SW 1271 (cell line): Measurements from ENCODE around the gene MSANTD3.
"Not testable (repeated sequence)": the region's sequence is repeated elsewhere in the genome, so short reads cannot be mapped to it uniquely, and the experiment has no call there.

Source experiments
- DNase-seq, 2 experiments: peaks; one replicate each; lab custom pipeline; 2025; lab: John Stamatoyannopoulos, UW

MSANTD3 gene

DNA sequence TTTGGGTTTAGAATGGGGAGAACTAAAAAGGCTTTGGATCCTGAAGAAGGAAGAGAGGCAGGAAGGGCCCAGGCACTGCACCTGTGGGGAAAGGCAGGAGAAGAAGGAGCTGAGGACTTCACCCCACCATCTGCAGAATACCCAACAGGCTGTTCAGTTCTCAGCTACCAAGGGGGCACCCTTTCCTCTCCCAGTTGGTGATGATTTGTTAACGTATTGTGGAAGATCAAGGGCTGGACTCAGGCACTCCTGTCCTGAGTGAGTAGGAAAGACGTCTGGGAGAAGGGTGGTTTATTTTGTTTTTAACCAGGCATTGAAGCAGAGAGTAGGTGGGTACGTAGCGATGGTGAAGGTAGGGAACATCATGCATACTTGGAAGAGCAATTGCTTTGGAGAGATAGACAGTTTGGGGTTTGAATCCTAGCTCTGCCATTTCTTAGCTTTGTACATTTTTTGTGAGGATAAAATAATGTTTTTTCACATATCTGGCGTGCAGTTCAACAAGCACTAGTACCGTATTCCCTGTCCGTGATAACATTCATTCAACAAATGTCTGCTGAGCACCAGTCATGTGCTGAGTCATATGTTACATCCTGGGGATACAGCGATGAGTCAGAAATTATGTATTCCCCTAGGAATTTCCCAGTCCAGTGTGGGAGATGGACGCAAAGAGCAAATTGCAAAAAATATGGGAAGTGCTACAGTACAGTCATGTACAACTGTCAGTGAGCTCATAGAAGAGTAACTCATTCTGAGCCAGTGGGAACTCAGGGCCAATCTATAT, 2.1 kb downstream of the MSANTD3 start:
- peak; percentile 92 to 99 for DNase-seq

DNA sequence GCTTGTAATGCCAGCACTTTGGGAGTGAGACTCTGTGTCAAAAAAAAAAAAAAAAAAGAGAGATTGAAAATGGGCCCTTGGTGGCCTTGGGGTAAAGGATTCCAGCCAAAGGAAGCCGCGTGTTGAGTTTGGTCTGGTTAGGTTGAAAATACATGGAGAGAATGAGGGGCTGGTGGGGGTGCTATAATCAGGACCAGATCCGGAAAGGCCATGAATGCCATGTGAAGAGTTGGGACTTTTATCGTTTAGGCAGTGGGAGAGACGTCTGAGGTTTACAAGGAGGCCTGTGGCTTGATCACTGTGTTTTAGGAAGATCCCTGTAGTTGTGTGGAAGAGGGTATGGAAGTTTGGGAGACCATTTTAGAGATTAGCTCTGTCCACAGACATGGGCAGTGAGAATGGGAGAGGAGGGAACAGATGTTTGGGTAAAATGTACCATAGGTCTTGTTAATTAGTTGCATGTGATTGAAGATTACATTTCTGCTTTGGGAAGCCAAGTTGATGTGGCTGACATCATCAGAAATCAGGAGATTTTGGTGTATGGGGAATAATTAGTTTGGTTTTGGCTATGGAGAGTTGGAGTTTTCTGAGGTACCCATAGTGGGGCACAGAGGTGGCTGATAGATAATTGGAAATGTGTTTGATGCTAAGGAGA, 3.5 kb downstream of the MSANTD3 start:
- no peak for DNase-seq

DNA sequence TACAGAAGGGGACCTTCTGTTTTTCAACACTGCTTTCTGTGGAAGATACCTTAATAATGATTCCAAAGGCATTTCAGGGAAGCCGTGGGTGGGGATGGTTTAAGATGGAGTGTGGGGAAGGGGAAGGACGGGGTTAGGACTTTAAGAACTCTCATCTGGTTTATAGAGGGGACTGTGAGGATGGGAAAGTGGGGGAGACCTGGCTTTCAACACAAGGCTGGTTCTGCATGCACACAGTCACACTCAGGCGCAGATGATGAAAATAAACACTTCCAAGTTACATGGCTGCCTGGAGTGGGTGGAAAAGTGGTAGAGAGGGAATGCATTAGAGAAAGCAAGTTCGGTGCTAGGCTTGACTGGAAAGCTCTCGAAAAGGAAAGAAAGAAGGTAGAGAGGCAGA, 4.9 kb downstream of the MSANTD3 start:
- DNase-seq: no peak

DNA sequence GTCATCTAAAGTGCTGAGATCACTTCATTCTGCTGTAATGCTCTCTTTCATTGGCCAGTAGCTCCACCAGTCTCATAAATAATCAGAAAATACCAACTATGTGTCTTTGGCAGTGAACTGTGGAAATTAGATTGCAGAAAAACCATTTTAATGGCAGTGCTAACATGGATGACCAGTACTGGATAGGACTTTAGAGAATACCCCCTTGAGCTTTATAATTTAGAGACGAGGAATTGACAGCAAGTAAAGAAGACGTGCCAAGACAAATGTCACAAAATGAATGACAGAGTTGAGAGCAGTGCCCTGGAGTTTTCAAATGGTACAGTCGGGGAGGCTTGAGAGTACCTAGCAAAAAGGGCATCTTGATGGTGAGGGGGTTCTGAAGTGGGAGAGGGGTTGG, 5.8 kb downstream of the MSANTD3 start:
- DNase-seq: no peak

DNA sequence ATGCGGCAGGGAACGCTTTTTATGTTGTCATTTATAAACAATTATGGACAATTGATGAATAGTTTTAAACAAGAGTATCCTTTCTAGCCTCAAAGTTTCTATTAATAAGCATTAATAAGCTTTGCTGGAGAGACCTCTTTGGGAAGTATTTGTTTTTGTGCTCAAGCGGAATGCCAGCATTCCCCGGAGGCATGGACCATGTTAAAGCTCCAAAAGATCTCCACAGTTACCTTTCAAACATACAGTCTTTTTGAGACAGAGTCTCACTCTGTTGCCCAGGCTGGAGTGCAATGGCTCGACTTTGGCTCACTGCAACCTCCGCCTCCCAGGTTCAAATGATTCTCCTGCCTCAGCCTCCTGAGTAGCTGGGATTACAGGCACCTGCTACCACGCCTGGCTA, 9.6 kb downstream of the MSANTD3 start:
- no peak for DNase-seq

DNA sequence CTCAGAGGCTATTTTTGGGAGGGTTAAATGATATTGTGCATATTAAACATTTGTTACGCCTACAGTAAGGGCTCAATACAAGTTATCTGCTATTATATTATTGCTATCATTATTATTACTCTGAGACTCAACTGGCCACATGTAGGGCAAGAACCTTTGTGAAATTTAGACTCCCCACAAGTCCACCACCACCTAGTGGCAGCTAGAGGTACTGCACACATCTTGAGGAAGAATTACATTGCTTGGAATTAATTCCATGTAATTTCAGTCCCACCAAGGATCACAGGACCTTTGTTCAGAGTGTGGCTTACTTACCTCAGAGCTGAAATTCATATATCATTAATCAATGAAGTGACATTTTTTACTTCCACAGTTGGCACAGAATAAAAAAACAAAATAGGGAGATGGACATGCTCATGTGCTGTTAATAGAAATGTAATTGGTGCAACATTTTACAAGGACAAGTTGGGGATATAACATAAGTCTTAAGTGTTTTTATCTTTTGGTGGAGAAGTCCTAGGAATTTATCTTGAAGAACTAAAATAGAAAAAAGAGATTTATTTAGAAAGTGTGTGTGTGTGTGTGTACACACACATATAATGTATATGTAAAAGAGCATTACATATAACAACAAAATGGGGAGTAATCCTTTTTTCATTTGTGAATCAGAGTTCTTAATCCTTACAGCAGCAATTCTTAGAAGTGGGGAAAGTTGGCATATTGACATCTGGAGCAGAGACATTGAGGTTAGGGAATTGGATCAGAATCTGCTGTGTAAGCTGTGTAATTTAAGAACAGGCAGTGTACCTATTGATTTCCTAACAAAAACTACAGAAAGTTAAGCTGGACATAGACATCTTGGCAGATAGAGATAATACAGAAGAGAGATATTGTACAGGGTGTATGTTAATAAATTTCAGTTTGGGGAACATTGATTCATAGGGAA, 11.2 kb downstream of the MSANTD3 start:
- DNase-seq: peak; percentile 51 to 80

DNA sequence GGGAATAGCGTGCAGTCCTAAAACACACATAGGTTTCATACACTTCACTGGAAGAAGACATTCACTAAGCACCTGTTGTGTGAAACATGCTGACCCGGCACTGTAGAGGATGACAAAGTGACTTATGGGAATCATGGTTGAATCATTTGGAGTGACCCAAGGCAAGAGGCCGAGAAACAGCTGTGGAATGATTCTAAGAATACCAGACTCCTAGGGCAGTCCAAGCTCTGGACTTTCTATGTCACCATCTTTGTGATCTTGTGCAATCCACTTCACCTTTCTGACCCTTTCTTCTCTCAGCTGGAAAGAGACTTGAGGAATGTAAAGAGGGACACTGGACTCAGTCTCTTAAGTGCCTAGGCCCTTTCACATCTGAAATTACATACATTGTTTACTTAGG, 13.1 kb downstream of the MSANTD3 start:
- peak in 1 of 2 experiments; percentile 46 for DNase-seq

DNA sequence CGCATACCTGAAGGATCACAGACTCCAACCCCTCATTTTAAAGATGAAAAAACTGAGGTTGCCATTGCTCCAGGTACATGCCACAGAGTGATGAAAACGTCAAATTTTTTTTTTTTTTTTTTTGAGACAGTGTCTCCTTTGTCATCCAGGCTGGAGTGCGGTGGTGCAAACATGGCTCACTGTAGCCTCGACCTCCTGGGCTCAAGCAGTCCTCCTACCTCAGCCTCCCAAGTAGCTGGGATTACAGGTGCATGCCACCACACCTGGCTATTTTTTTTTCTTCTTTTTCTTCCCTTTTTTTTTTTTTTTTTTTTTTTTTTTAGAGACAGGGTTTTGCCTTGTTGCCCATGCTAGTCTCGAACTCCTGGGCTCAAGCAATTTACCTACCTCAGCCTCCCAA, 13.5 kb downstream of the MSANTD3 start:
- not testable (repeated sequence) for DNase-seq

DNA sequence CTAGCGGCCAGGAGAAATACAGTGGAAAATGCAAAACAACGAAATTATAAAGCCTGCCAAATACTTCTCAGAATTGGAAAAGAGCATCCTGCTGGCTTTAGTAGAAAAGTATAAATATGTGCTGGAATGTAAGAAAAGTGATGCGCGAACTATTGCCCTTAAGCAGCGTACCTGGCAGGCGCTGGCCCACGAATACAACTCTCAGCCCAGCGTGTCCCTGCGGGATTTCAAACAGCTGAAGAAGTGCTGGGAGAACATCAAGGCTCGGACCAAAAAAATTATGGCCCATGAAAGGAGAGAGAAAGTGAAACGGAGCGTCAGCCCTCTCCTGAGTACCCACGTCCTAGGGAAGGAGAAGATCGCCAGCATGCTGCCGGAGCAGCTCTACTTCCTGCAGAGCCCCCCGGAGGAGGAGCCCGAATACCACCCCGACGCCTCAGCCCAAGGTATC, 15.0 kb downstream of the MSANTD3 start:
- DNase-seq: no peak

DNA sequence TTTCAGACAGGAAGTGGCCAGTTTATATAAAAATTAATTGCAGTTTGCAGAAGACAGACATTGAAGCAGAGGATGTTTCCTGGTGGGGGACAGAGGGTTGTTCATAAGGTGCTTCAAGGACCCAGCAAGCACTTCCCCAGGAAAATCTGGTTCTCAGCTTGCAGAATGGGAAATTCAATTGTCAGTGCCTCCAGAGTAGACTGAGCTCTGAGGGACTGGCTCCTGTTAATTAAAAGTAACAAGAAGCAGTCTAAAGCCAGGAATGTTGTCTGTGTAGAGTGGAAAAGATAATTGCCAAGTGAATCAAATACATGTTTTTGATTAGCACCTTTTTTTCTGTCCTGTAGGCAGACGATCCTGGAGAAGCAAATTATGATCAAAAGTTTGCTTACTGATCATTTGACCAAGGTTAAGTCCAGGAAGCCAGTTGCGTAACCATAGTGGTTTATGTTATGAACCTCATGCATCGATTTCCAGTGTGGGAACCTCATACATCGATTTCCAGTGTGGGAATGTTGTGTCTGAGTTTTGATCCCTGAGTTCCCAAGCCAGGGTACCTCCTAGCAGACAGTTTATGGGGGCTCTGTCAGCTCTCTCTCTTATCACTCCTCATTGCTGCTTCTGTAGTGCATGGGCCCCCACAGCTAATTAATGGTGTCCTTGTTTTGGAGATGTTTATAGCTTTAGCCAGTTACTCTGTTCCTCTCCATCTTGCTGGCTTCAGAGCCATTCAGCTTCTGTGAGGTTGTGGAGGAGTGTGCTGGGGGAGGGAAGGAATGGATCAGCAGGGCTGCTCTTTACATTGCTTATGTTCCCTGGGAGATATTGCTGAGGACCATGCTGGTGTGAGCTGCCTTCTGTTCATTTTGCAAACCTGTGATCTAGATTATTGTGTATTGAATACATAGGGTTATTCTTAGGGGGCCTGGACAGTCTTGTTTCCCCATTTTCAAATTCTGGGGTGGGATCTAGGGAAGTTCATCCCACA, 17.1 kb downstream of the MSANTD3 start:
- no peak for DNase-seq

DNA sequence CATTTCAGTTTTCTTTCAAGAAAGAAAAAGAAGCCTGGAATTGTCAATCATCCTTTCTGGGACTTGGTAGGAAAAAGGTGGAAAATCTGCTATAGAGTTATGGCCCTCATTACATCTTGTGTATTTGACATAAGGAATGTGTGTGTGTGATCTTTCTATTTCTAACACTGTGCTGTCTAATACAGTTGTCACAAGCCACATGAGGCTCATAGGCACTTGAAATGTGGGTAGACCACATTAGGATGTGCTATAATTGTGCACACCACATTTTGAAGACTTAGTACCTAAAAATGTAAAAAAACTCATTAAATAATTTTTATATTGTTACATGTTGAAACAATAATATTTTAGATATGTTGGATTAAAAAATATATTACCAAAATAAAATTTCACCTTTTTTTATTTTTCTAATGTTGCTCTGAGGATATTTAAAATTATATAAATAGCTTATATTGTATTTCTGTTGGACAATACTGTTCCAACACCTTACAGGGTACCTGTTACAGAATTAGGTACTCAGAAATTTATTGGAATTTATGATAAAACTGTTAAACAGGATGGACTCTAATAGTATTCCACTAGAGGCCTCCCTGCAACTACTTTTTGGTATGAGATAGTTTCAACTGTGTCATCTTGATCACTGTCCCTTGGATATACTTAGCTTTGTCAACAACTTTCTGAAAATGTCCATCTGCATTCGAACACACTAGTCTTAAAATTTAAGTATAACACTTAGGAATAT, 18.4 kb downstream of the MSANTD3 start:
- DNase-seq: no peak

DNA sequence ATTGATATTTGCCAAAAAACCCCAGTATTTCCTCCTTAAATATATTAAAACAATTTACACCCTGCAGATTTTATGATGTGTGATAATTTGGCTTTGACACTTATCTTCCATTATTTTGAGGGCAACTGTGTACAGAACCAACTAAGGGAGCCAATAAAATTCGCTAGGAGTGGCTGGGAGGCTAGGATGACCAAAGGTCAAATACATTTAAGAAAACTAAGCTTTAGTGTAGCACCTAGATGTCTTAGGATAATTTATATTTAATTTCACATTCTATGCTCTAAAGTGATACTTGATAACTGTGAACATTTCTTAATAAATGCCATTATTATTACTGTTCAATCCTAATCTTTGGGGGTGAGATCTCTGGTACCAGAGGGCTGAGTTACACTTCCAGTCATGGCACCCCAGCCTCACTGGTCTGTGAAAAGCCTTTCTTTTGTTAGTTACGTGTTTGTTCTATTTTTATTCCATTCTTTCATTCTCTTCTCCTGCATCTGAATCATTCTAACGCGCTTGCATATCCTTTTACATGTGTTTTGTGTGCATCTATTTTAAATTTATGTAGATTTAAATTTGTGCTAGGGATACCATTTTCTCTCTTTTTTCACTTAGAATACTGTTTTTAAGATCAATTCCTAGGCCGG, 19.1 kb downstream of the MSANTD3 start:
- no peak for DNase-seq

DNA sequence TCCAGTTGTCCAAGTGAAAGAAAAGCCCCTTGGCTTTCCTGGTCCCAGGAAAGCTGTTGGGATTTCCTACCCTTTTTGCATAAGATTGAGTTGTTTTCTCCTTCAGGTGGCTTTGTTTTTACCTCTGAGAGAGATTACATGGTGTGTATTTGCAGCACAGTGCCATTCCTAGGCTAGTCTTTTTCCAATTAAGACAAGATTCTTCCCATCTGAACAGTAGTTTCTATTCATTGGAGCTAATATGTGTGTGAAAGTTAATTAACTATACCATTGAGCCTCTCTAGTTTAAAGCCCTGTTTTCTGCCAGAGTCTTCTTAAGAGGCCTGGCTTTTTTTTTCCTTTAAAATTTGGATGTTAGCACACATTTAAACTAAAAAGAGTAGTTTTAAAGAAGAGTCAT, 20.1 kb downstream of the MSANTD3 start:
- no peak for DNase-seq

DNA sequence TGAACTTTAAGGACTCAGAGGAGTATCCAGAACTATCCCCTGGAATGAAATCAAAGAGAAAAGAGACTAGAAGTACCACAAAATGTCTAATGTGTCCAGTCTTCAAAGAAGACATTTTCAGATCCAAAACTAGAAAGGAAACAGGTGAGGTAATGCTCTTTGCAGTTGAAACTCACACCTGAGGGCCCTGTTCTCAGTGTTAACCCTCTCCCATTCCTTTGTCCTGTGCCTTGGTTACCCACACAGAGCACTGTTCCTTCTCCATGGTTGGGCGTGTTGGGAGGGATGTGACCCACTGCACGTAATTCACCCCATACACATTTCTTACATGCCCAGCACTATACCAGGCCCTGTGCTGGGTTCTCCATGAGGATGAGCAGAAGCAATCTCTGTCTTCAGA, 21.3 kb downstream of the MSANTD3 start:
- DNase-seq: no peak

DNA sequence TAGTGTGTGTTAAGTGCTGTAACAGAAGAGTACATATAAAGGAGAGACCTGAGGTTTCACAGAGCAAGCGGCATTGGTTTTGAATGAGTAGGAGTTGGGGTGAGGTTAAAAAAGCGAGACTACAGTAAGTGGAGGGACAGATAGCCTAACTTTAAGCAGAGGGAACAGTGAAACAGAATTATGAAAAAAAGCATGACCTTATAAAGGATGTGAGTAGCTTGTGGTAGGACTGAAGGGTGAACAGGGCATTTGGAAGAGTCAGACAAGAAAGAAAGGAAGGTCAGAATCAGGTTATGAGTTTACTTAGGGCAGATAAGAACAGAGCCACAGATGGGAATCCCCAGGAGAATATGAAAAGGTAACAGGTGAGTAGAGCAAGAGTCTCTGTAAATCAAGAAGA, 22.5 kb downstream of the MSANTD3 start:
- no peak for DNase-seq

DNA sequence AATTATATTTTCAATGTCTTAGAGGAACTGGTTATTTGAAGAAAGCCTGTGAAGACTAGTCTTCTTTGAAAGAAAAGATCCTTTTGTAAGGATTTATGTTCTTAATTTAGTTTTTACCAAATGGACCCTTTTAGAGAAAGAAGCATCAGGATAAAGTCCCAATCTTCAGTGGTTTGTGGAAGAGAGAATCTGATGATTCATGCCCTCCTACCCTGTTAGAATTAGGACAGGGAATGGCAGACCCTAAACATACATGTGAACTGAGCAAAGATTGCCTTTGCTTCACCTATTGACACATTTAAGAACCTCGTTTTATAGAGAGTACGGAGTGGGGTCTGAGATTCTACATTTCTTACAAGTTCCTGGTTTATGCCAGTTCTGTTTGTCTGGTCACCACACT, 26.0 kb downstream of the MSANTD3 start:
- no peak for DNase-seq

DNA sequence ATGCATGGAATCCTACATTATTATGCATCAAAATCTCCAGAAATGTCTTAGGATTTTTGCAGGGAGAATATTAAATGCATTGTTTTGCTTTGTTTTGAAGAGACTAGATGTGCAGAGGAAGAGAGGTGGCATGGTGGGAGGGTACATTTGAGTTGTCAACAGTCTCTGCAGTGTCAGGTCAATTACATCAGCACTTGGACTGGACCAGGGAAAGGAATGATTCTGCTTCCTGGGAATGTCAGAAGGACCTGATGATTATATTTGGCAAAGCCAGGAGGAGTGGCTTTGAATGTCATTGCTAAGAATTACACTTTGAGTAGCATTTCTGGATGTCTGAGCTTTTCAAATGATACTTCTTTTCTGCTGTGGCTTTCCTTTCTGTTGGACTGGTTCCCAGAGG, 28.5 kb downstream of the MSANTD3 start:
- DNase-seq: no peak

DNA sequence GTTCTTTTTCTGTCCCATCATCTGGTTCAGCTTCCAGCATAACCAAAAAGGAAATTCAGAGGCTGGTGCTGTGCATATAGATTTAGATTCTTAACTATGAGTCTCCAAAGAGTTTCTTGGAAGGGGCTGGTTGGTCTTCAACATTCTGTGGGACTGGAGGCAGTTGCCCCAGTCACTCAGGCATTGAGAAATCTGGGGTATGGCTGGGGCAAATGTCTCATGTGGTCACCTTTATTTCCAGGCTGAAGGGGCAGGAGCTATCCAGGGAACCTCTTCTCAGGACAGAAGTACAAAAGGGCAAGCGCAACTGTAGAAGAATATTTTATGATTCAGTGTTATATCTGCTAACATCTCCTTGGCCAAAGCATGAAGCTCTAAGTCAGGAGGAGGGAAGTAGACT, 30.6 kb downstream of the MSANTD3 start:
- no peak for DNase-seq

DNA sequence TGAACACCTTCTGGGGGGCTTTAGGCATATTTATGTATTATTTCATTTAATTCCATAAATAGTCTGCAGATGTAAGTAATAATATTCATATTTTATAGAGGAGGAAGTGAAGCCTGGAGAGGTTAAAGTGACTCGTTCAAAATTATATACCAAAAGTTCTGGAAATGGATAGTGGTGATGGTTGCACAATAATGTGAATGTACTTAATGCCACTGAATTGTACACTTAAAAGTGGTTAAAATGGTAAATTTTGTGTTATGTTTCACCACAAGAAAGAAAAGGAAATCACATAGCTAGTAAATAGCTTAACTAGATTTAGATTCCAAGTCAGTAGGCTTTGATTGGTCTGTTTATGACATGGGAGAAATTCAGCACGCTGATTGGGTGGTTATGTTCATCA, 33.0 kb downstream of the MSANTD3 start:
- DNase-seq: no peak

DNA sequence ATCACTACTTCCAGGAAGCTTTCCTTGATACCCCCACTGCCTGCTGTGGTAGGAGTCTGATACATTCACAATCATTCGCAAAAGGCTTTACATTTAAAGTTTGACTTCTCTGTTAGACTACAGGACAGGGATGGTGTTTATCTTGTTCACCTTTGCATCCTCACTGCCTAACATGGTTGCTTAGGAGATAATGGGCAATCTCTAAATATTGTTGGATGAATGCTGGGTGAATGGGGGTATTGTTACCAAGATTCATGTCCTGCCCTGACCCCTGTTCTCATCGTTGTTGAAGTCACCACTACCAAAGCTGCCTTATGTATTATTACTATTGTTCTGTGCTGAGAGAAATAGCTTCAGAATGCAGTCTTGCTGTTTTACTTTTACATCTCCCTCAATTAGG, 38.3 kb downstream of the MSANTD3 start:
- DNase-seq: no peak
